KMS-11 (cell line): ENCODE data around the gene MYG1.

Experiments used
- H2AFZ ChIP-seq: fragments of 200-600 bp; sonication (generic); 2 replicates; pipeline ENCODE4 v1.6.1; 2016; ENCODE audit warnings: antibody characterized with exemption, mixed run types, low read depth
- H3K27ac ChIP-seq: fragments of 200-600 bp; sonication (generic); 2 replicates; pipeline ENCODE4 v1.6.1; 2016; ENCODE audit warnings: mild to moderate bottlenecking, mixed run types
- H3K27me3 ChIP-seq: fragments of 200-600 bp; sonication (generic); 2 replicates; pipeline ENCODE4 v1.6.1; 2017; ENCODE audit warnings: mild to moderate bottlenecking, low read depth, mixed run types, moderate library complexity; ENCODE audit not compliant: insufficient read depth
- H3K36me3 ChIP-seq: fragments of 200-600 bp; sonication (generic); 2 replicates; pipeline ENCODE4 v1.6.1; 2017; ENCODE audit warnings: mild to moderate bottlenecking, mixed run types; ENCODE audit not compliant: insufficient read depth
- H3K4me1 ChIP-seq: fragments of 200-600 bp; sonication (generic); 2 replicates; pipeline ENCODE4 v1.6.1; 2016; ENCODE audit warnings: mild to moderate bottlenecking, low read depth, mixed run types; ENCODE audit not compliant: poor library complexity, severe bottlenecking
- H3K4me2 ChIP-seq: fragments of 200-600 bp; sonication (generic); 2 replicates; pipeline ENCODE4 v1.7.0; 2016; ENCODE audit warnings: mild to moderate bottlenecking, mixed run types
- H3K4me3 ChIP-seq: fragments of 200-600 bp; sonication (generic); IDR thresholded peaks from 2 replicates; pipeline ENCODE4 v1.6.1; 2017; ENCODE audit warnings: low read depth, low read length, mixed read lengths; ENCODE audit not compliant: insufficient read depth
- H3K79me2 ChIP-seq: fragments of 200-600 bp; sonication (generic); 2 replicates; pipeline ENCODE4 v1.6.1; 2016; ENCODE audit warnings: low read depth, mixed run types; ENCODE audit not compliant: insufficient read depth
- H3K9ac ChIP-seq: fragments of 200-600 bp; sonication (generic); 2 replicates; pipeline ENCODE4 v1.6.1; 2016; ENCODE audit warnings: mild to moderate bottlenecking, mixed run types
- H4K20me1 ChIP-seq: fragments of 200-600 bp; sonication (generic); 2 replicates; pipeline ENCODE4 v1.6.1; 2016; ENCODE audit warnings: mild to moderate bottlenecking, mixed run types; ENCODE audit not compliant: insufficient read depth
- CTCF ChIP-seq: fragments of 200-600 bp; sonication (generic); conservative IDR thresholded peaks from 2 replicates; pipeline ENCODE4 v1.6.1; 2017; ENCODE audit warnings: low read depth, mild to moderate bottlenecking, antibody characterized with exemption, low read length, moderate library complexity, mixed read lengths

MYG1 gene

GRCh38 chr12:53332744-53333143 is 33.2 kb downstream of the MYG1 start:
- Histone ChIP-seq H3K27me3 (peaks cover 10% of the 10 kb centered on the region; the same call in 1 of the 2 replicates), H3K4me1 (peaks cover 4% of the 10 kb centered on the region), H3K27ac (no peak overlapping the region), H3K4me2 (no peak overlapping the region), H3K79me2 (no peaks in the 10 kb centered on the region), H3K9ac (no peak overlapping the region), H2AFZ (no peak overlapping the region), H3K4me3 (no peak overlapping the region), H4K20me1 (no peaks in the 10 kb centered on the region), H3K36me3 (no peaks in the 10 kb centered on the region)
- TF ChIP-seq CTCF = no peak

GRCh38 chr12:53333289-53333688 is 33.8 kb downstream of the MYG1 start:
- no peak overlapping the region for H3K4me2 ChIP-seq
- peaks cover 10% of the 10 kb centered on the region; the same call in 1 of the 2 replicates for H3K27me3 ChIP-seq
- H3K4me3 ChIP-seq = no peak overlapping the region
- no peaks in the 10 kb centered on the region for H3K79me2 ChIP-seq
- H4K20me1 ChIP-seq = no peaks in the 10 kb centered on the region
- H3K36me3 ChIP-seq = no peaks in the 10 kb centered on the region
- peaks cover 8% of the 10 kb centered on the region for H3K4me1 ChIP-seq
- no peak overlapping the region for H2AFZ ChIP-seq
- TF ChIP-seq CTCF = no peak
- no peak overlapping the region for H3K27ac ChIP-seq
- H3K9ac ChIP-seq = no peak overlapping the region

GRCh38 chr12:53333845-53334244 is 34.4 kb downstream of the MYG1 start:
- H3K4me3 ChIP-seq = no peak overlapping the region
- H3K4me1 ChIP-seq = peaks cover 8% of the 10 kb centered on the region
- no peak overlapping the region for H3K27ac ChIP-seq
- TF ChIP-seq CTCF = no peak
- peaks cover 10% of the 10 kb centered on the region; the same call in 1 of the 2 replicates for H3K27me3 ChIP-seq
- no peak overlapping the region for H2AFZ ChIP-seq
- H3K9ac ChIP-seq = no peak overlapping the region
- no peaks in the 10 kb centered on the region for H4K20me1 ChIP-seq
- no peak overlapping the region for H3K4me2 ChIP-seq
- H3K79me2 ChIP-seq = no peaks in the 10 kb centered on the region
- H3K36me3 ChIP-seq = no peaks in the 10 kb centered on the region

- Histone ChIP-seq H3K9ac (no peak overlapping the region), H3K27me3 (peaks cover 10% of the 10 kb centered on the region; the same call in 1 of the 2 replicates), H3K4me3 (no peak overlapping the region), H3K36me3 (no peaks in the 10 kb centered on the region), H2AFZ (no peak overlapping the region), H3K79me2 (no peaks in the 10 kb centered on the region), H4K20me1 (no peaks in the 10 kb centered on the region), H3K27ac (no peak overlapping the region), H3K4me1 (peaks cover 8% of the 10 kb centered on the region), H3K4me2 (no peak overlapping the region)
- no peak for TF ChIP-seq CTCF
Observed at GRCh38 chr12:53334822-53335221, 35.3 kb downstream of the MYG1 start.
